Thoracic aorta (tissue), 2 donors: ENCODE results near the gene SDSL. TPM values are rescaled to one million over a fixed set of nuclear protein-coding genes. Genes with fewer than 3 reads are reported as not detected.

Experiments used
- ATAC-seq: fragments of 150-250 bp; one replicate; pipeline ENCODE4 v1.8.0; 2017; ENCODE audit warnings: low read depth; ENCODE audit not compliant: insufficient number of reproducible peaks, low FRiP score
- DNase-seq: peaks from one replicate; pipeline ENCODE4 v3.0.0-alpha.2; 2020; ENCODE audit warnings: low spot score
- H3K27ac ChIP-seq, 2 donors: fragments of 200-600 bp; sonication (generic); 1 replicate in 1 of 2; 2 replicates in 1 of 2; pipeline ENCODE4 v1.5.1; 2016; ENCODE audit warnings: mild to moderate bottlenecking in 2 of 2, moderate library complexity in 2 of 2
- H3K27me3 ChIP-seq: fragments of 200-600 bp; sonication (generic); replicated peaks from 2 replicates; pipeline ENCODE4 v1.6.0; 2016; ENCODE audit warnings: mild to moderate bottlenecking; ENCODE audit not compliant: insufficient read depth
- H3K36me3 ChIP-seq: fragments of 200-600 bp; sonication (generic); one replicate; pipeline ENCODE4 v1.5.1; 2016
- H3K4me1 ChIP-seq, 2 donors: fragments of 200-600 bp; sonication (generic); 1 replicate in 1 of 2; 2 replicates in 1 of 2; pipeline versions ENCODE4 v1.5.1 to v1.6.0; 2016; ENCODE audit warnings: low read depth in 2 of 2, mild to moderate bottlenecking in 1 of 2; ENCODE audit not compliant: control insufficient read depth in 1 of 2
- H3K4me3 ChIP-seq: fragments of 200-600 bp; sonication (generic); 2 replicates; pipeline ENCODE4 v1.5.1; 2016; ENCODE audit warnings: mild to moderate bottlenecking
- H3K9me3 ChIP-seq: fragments of 200-600 bp; sonication (generic); 2 replicates; pipeline ENCODE4 v1.5.1; 2016
- CTCF ChIP-seq: fragments of 200-600 bp; sonication (generic); IDR thresholded peaks from one replicate; pipeline ENCODE4 v1.5.1; 2019; ENCODE audit warnings: antibody characterized with exemption
- total RNA-seq, 2 donors: library from RNA; depleted of rRNA; stranded (reverse); fragments of >200 nt; gene quantifications; one replicate each; pipeline versions ENCODE4 v1.1.0 to v1.2.3, GENCODE V29; 2016

SDSL gene
- total RNA-seq, 2 donors from 2014 or later, result 3.5 to 9.0 TPM

GRCh38 chr12:113396828-113397496 is 25.2 kb upstream of the SDSL start:
- Histone ChIP-seq H3K9me3 (no peaks in the 10 kb centered on the region), H3K27me3 (no peaks in the 10 kb centered on the region), H3K4me3 (no peak overlapping the region), H3K36me3 (no peaks in the 10 kb centered on the region), H3K4me1 (no peaks in the 10 kb centered on the region), H3K27ac (no peak overlapping the region)
- ATAC-seq (no peak), DNase-seq (no peak)
- TF ChIP-seq CTCF, result no peak

GRCh38 chr12:113397497-113398197 is 24.5 kb upstream of the SDSL start:
- Histone ChIP-seq H3K27me3 (no peaks in the 10 kb centered on the region), H3K36me3 (no peaks in the 10 kb centered on the region)

GRCh38 chr12:113398346-113399290 is 23.6 kb upstream of the SDSL start:
- no peak for ATAC-seq
- no peak for DNase-seq
- Histone ChIP-seq H3K27ac (no peak overlapping the region), H3K4me3 (no peak overlapping the region), H3K36me3 (no peaks in the 10 kb centered on the region), H3K27me3 (no peaks in the 10 kb centered on the region), H3K9me3 (no peaks in the 10 kb centered on the region), H3K4me1 (no peaks in the 10 kb centered on the region)
- TF ChIP-seq CTCF, result no peak

More at GRCh38 chr12:113397497-113398197, 24.5 kb upstream of the SDSL start:
- Histone ChIP-seq H3K27ac (no peak overlapping the region), H3K4me1 (no peaks in the 10 kb centered on the region), H3K9me3 (no peaks in the 10 kb centered on the region), H3K4me3 (no peak overlapping the region)
- no peak for TF ChIP-seq CTCF
- no peak for ATAC-seq
- no peak for DNase-seq

GRCh38 chr12:113399490-113399889 is 22.7 kb upstream of the SDSL start:
- H3K9me3 ChIP-seq, result no peaks in the 10 kb centered on the region
- ATAC-seq, result no peak
- H3K27me3 ChIP-seq, result no peaks in the 10 kb centered on the region

More at GRCh38 chr12:113399490-113399889, 22.7 kb upstream of the SDSL start:
- no peak for DNase-seq
- Histone ChIP-seq H3K4me1 (no peaks in the 10 kb centered on the region), H3K27ac (no peak overlapping the region), H3K36me3 (no peaks in the 10 kb centered on the region), H3K4me3 (no peak overlapping the region)
- no peak for TF ChIP-seq CTCF
